DMS 273 (cell line): Measurements from ENCODE around the gene ZEB2.

Experiments used
- DNase-seq: peaks from one replicate; lab custom pipeline; 2025; ENCODE audit not compliant: unreplicated experiment; lab: John Stamatoyannopoulos, UW

Gene ZEB2

GRCh38 chr2:144453486-144454158 lies 66.3 kb downstream of the ZEB2 start:
- DNase-seq, result no peak

DNA sequence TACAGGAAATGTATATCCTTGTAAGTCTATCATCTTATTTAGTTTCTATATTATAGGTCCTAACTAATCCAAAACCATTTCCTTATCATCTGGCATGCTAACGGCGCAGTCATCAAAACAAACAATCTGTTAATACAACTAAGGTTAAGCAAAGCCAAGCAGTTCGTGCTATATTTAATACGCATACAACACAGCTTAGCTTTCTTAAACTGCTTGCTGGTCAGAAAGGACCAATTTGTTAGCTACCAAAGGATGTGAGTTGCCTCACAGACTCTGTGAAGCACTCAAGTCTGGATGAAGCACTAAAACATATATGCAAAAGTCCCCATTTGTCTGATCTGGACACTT lies 67.0 kb downstream of the ZEB2 start:
- no peak for DNase-seq

DNA sequence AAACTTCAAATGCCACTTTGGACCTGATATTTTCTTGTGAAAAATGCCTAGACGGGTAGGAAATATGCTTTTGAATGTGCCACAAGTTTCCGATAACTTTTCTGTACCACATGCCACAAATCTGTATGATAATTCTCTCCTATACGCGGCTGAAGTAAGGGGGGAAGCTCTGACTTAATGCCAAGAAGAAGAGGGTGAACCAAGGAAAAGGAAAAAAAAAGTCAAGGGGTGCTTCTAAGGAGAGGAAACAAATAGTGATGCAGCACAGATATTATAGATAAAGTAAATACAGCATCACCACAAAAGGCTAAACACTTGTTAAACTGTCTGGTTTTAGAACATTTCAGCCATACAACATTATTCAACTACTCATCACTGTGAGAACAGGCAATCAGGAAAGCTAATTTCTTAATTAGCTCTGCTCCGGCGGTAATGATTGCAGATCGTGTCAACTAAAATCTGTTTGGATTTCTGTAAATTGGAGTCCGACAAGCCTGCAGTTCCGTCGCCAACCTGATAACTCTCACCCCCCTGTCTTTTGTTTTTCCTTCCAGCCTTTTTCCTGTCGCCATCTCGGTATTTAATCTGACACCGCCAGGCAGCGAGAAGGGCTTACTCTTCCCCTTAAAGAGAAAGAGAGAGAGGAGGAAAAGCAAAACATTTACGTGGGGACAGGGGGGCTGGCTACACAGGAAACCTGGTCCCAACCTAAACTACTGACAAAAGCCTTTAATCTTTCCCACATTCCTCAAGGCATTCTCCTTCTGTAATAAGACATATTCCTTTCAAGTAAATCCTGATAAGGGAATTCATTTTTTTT lies 67.5 kb downstream of the ZEB2 start:
- DNase-seq, result peak; percentile 27

DNA sequence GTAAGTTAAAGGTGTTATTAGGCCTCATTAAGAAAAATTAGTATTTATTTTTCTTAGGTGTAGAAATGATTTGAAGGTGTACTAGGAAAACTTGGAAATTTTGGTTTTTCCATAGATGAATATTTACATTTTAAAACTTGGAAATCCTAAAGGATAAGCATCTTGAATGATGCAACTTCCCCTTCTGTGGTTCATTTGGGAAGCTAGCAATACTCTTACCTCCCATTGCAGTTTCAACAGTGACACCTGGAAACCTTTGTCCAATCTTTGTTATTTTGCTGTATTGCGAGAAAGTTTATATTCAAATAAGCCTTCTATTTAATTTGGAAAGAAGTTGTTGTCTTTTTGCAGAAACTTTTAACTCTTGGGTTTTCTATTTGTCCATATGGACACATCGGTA lies 68.5 kb downstream of the ZEB2 start:
- DNase-seq, result no peak

DNA sequence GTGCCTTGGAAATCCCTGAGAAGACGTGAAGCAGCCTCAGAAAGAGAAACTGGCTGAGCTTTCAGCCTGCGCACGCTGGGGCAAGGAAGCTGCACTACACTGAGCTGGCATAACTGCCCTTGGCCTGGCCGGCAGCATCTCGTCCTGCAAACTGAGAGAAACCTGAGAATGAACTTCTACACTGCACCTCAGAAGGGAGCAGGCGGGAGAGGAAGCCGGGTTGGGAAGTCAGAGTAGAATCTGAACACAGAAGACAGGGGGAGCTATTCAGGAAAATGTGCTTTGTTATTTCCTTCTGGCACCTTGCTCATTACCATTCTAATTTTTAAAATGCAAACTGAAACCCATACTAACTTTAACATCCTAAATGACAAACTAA lies 70.9 kb downstream of the ZEB2 start:
- peak; percentile 48 for DNase-seq

GRCh38 chr2:144448389-144449027 lies 71.4 kb downstream of the ZEB2 start:
- DNase-seq, result no peak

DNA sequence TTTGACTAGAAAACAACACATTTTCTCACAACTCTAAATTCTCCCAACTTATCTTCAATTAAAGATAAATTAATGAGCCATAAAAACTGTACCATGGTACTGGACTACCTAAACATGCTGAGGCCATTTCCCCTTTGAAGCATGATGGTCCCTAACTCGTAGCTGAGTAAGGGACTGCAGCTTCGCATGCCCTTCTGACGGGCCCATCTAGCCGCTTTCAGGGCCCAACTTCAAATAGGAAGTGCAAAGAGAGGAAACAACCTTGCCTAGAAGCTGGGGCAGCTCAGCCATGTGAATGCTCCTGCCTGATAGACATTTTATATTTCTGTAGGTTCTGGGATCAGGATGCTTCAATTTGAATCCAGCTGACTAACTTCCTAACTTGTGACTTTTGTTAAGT lies 72.4 kb downstream of the ZEB2 start:
- DNase-seq, result no peak

GRCh38 chr2:144446136-144446535 lies 73.8 kb downstream of the ZEB2 start:
- DNase-seq, result no peak

DNA sequence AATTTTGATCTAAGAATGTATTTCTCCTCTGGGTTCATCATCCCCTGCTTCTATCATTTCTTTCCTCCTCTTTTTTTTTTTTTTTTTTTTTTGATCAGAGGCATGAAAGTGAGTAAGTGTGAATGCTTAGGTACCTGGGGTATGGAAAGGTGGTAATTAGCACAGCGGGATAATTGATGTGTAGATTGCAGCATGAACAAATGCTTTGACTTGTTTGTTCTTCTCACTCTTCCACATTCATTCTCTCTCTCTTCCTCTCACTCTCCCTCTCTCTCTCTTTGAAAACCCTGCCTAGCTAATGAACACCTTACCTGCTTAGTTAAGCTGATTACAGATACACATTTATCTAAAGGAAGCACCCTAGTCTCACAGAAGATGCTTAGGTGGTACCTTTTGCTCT lies 74.7 kb downstream of the ZEB2 start:
- DNase-seq, result no peak

DNA sequence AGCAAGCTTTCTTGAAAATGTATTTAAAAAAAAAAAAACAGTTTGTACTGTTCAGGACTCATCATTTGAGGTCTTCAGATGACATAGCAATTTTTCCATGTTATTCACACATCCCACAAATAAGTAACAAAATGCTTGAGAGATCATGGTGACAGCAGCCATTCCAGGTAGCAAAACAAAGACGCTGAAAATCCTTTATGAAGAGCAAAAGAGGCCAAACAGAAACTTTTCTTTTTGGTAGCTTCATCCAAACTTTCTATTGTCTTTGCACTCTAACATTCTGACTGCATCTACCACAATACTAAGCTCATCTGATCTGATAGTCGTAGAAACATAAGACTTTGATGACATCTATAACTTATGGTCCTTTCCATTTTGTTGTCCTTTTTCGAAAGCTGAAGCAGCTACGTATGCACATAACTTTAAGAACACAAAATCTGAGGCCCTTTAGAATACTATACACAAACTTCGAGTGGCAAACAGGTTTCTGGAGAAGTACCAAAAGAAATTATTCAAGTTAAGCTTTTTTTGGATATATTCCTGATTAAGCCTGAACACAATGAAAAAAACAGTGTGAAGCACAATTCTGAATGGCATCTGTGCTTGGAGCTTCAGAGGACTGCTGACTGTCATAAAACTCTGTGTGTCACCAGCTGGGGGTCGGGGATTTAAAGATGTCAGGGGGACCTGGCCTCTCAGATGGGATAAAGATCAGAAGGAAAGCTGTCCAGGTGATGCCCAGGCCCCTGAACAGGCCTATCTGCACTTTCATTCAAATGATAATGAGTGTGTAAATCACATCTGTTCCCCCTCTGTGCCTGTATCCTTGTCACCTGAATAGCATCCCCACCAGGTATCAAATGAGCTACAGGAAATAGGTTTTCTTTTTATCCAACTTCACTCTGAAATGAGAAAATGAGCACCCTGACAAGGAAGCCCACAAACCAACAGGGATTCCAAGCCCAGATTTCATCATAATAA lies 75.8 kb downstream of the ZEB2 start:
- DNase-seq, result no peak

DNA sequence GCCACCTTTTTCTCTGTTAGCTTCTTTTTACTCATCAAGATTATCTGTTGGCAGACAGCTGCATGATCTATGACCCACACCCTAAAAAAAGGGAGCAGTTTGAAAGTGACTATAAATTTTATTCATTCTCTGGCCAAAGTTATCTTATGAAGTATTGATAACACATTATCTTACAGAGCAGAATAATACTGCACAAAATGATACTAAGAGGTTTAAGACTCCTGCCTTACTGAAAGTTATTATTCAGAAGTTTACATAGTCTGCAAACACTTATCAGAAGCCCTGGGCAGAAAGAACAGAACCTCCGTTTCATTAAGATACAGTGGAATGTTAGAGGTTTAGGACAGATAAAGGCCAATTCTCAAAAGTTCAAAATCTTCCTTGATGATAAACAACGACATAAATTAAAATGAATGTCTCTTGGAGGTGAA lies 78.2 kb downstream of the ZEB2 start:
- DNase-seq, result no peak

- peak; percentile 41 for DNase-seq
These were observed 79.9 kb downstream of the ZEB2 start for GRCh38 chr2:144439993-144440392.

DNA sequence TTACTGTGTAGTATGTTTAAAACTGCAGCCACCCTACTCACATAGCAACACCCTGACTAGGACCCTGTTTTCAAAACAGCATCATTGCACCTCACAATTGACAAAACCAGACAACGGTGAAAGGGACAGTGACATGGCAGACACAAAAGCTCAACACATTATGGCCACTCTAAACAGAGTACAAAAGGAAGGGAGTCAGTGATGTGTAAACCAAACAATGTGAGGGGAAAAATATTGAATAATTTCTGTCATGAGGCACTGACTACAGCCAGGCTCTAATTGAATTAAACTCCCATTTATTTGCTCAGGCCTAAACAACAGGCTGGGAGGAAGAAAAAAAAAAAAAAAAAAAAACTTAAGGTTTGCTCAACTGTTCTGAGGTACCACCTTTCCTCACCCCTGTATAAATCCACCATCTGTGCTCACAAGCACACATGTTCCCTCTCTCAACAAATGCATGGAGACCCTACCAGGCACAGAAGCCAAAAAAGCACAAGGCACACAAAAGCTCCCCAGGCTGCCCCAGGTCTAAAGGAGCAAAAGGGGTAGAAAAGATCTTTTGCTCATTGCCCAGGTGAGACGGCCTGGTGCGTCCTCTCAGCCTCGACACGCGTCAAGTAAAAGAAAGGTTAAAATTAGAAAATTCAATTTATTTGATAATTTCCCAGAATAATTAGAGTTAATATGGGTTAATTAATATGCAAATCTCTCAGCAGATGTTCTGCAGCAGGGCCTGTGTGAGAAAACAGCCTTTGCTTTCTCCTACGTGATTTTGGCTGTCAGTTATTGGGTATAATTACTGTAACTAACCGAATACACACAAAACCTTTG lies 80.9 kb downstream of the ZEB2 start:
- DNase-seq, result peak; percentile 89

- no peak for DNase-seq
These were observed 82.3 kb downstream of the ZEB2 start for GRCh38 chr2:144437636-144438035.

DNA sequence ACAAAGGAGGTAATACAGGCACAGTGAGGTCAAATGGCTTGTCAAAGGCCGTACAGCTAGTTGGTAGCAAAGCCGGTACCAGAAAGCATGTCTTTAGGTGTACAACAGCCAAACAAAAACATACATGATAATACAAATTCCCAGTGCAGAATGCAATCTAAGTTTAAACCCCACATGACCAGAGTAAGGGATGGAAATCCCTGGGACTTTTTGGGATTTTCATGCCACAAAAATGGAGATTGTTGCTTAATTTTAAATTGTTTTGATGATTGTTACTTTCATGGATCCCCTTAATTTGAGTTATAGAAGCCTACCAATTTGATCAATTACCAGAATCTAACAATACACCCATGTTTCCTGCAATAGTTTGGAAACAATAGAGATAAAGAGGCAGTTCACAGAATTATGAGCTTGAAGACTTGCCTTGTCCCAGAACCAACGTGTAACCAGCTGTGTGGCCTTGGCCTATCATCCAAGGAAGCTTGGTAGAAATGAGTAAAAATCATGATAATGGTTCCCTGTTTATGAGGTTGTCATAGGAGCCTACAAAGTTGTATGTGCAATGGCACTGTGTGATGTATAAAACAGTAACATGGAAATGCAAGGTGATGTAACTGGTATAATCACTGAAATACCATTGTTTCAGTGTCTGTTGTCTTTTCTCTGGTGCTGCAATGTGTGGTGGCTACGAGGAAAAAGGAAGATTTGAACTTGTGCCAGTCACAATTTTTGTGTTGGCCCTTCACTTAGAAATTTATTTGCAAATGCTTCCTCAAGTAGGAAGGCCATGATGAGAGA lies 85.3 kb downstream of the ZEB2 start:
- no peak for DNase-seq

DNA sequence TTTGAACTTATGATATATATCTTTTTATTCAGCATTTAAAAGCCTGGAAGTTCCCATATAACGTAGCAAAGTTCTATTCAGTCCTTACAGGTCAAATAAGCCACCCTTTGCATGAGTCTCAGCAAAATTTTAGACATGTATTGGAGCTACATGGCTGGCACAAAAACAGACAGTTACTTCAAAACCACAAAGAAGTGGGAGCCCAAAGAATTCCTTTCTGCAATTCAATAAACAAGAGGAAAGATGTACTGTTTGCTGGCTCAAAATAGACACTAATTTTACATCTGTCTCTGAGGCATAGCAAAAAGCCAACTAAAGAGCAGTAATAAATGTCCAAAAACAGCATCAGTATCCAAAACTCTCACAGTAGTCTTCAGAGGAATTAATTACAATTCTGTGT lies 87.0 kb downstream of the ZEB2 start:
- DNase-seq, result no peak

GRCh38 chr2:144431998-144432397 lies 87.9 kb downstream of the ZEB2 start:
- DNase-seq, result no peak

DNA sequence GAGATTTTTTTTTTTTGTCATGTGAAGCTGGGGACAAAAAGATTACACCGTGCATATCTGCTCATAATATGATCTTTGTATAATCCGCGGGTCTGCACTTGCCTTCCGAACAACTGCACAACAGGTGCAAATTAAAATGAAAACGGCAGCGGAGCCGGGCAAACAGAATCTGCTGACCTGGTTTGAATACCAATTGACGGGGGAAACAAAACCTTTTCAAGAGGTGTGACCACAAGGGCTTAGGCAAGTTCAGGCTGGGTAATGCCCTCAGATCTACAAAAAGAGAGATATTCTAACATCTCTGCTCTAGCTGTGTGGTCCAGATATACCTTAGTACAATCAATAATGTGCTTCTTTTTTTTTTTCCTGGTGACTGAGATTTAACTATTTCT lies 88.5 kb downstream of the ZEB2 start:
- DNase-seq, result peak; percentile 13

DNA sequence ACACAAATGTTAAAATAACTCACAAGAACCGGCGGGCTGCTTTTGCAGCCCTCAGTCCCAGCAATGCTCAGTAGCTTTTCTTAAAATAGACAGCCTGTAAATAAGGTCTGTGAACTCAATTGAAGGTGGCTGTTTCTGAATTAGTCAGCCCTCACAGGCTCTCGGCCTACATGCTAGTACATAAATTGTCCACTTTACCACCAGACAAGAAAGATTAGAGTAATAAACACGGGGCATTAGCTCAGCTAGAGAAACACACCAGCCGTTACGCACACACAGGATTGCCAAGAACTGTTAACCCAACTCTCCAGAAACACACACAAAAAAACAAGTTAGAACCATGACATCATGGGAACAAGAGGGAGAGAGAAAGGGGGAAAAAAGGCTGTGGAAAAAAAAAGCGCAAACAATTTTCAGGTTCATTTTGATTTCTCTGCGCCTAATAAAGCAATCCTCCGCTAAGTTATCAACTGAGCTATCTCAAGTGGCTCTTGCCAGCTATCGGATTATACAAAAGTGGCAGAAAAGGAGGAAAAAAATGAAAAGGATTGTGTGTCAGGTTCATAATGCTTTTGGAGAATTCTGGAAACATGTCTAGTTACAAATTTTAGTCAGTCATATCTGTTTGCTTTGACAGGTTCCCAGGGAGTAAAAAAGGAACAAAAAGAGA lies 89.1 kb downstream of the ZEB2 start:
- no peak for DNase-seq
